CD14-positive monocyte (primary cell): ENCODE results near the gene LRP1B. TPM values are rescaled to one million over a fixed set of nuclear protein-coding genes. Genes with fewer than 3 reads are reported as not detected.

Source experiments
- DNase-seq, 3 donors: peaks; one replicate each; pipeline ENCODE4 v3.0.0-alpha.2; 2011 to 2022
- H2AFZ ChIP-seq: 2 replicates; pipeline ENCODE4 v1.6.0; 2012; ENCODE audit warnings: mild to moderate bottlenecking, low read depth, low read length, inconsistent platforms; ENCODE audit not compliant: insufficient read depth, poor library complexity, severe bottlenecking
- H3K27ac ChIP-seq, 2 donors: 1 replicate in 1 of 2; 2 replicates in 1 of 2; pipeline ENCODE4 v1.5.1; 2012 to 2013; ENCODE audit warnings: low read length in 2 of 2, control low read depth in 1 of 2, inconsistent platforms in 1 of 2, low read depth in 1 of 2, mild to moderate bottlenecking in 1 of 2
- H3K27me3 ChIP-seq, 2 donors: one replicate each; pipeline versions ENCODE4 v1.6.0 to v1.6.1; 2011 to 2013; ENCODE audit warnings: low read length in 2 of 2; ENCODE audit not compliant: control insufficient read depth in 2 of 2, insufficient read depth in 2 of 2
- H3K36me3 ChIP-seq, 2 donors: replicated peaks in 1 of 2; 1 replicate in 1 of 2; 2 replicates in 1 of 2; pipeline versions ENCODE4 v1.5.1 to v1.6.1; 2012 to 2013; ENCODE audit warnings: low read length in 2 of 2, control low read depth in 1 of 2, inconsistent platforms in 1 of 2, mild to moderate bottlenecking in 1 of 2; ENCODE audit not compliant: insufficient read depth in 2 of 2, control insufficient read depth in 1 of 2
- H3K4me1 ChIP-seq, 2 donors: 1 replicate in 1 of 2; 2 replicates in 1 of 2; pipeline versions ENCODE4 v1.5.1 to v1.6.1; 2012 to 2013; ENCODE audit warnings: low read length in 2 of 2, control low read depth in 1 of 2, inconsistent platforms in 1 of 2, mild to moderate bottlenecking in 1 of 2, moderate library complexity in 1 of 2; ENCODE audit not compliant: insufficient read depth in 2 of 2, control insufficient read depth in 1 of 2
- H3K4me2 ChIP-seq: replicated peaks from 2 replicates; pipeline ENCODE3; 2012; ENCODE audit warnings: low read length, moderate library complexity, mild to moderate bottlenecking; ENCODE audit not compliant: poor library complexity, severe bottlenecking; ENCODE audit errors: extremely low read depth
- H3K4me3 ChIP-seq, 3 experiments: fragments of 200-600 bp in 1 of 3; sonication (generic) in 1 of 3; replicated peaks in 1 of 3; 1 replicate in 2 of 3; 2 replicates in 1 of 3; pipeline ENCODE4 v1.5.1; 2011 to 2013; ENCODE audit warnings: low read length in 3 of 3, mild to moderate bottlenecking in 3 of 3, control low read depth in 2 of 3, low read depth in 2 of 3, inconsistent platforms in 1 of 3, moderate library complexity in 1 of 3
- H3K79me2 ChIP-seq: 2 replicates; pipeline ENCODE4 v1.6.0; 2012; ENCODE audit warnings: mild to moderate bottlenecking, control low read depth, inconsistent platforms, low read length, moderate library complexity; ENCODE audit not compliant: insufficient read depth
- H3K9ac ChIP-seq: 2 replicates; pipeline ENCODE4 v1.6.0; 2017; ENCODE audit warnings: low read length, mild to moderate bottlenecking; ENCODE audit not compliant: insufficient read depth, poor library complexity, severe bottlenecking
- H3K9me3 ChIP-seq, 2 donors: replicated peaks in 1 of 2; 1 replicate in 1 of 2; 2 replicates in 1 of 2; pipeline versions ENCODE4 v1.5.1 to v1.6.1; 2012 to 2013; ENCODE audit warnings: low read length in 2 of 2, control low read depth in 1 of 2; ENCODE audit not compliant: control insufficient read depth in 1 of 2, insufficient read depth in 1 of 2
- H4K20me1 ChIP-seq: 2 replicates; pipeline ENCODE4 v1.6.0; 2012; ENCODE audit warnings: mild to moderate bottlenecking, low read length, control low read depth, moderate library complexity; ENCODE audit not compliant: insufficient read depth
- H3K27ac Mint-ChIP-seq, 7 donors: one replicate each; pipeline ENCODE4 v1.8.0; 2020; ENCODE audit warnings: mild to moderate bottlenecking in 7 of 7, mixed read lengths in 7 of 7, moderate library complexity in 6 of 7, inconsistent platforms in 2 of 7
- H3K27me3 Mint-ChIP-seq, 3 donors: one replicate each; pipeline ENCODE4 v1.8.0; 2021 to 2022; ENCODE audit warnings: low read depth in 3 of 3, mild to moderate bottlenecking in 3 of 3, mixed read lengths in 3 of 3, moderate library complexity in 3 of 3, inconsistent platforms in 1 of 3
- H3K36me3 Mint-ChIP-seq, 2 donors: one replicate each; pipeline ENCODE4 v1.8.0; 2020; ENCODE audit warnings: mixed read lengths in 2 of 2, inconsistent platforms in 1 of 2, mild to moderate bottlenecking in 1 of 2
- H3K4me1 Mint-ChIP-seq: one replicate; pipeline ENCODE4 v1.8.0; 2020; ENCODE audit warnings: mild to moderate bottlenecking, mixed read lengths
- H3K4me3 Mint-ChIP-seq, 2 donors: one replicate each; pipeline ENCODE4 v1.8.0; 2020; ENCODE audit warnings: mild to moderate bottlenecking in 2 of 2, mixed read lengths in 2 of 2, moderate library complexity in 1 of 2
- H3K9me3 Mint-ChIP-seq, 7 donors: one replicate each; pipeline ENCODE4 v1.8.0; 2020 to 2022; ENCODE audit warnings: mixed read lengths in 7 of 7, mild to moderate bottlenecking in 6 of 7, moderate library complexity in 6 of 7, inconsistent platforms in 2 of 7
- whole genome bisulfite sequencing: methylation state at CpG from one replicate; pipeline ENCODE4 v1.1.5; 2013; ENCODE audit warnings: missing lambda C conversion rate; ENCODE audit not compliant: insufficient coverage; 5-methylcytosine and 5-hydroxymethylcytosine counted together
- intact Hi-C, 2 donors: fragments of 100-400 bp; cut with micrococcal nuclease; formaldehyde crosslinking; loops; one replicate each; pipeline versions ENCODE4 v1.15.0 to v1.15.1; 2023
- polyA plus RNA-seq, 3 donors: library from polyadenylated mRNA; depleted of rRNA in 1 of 3; unstranded in 2 of 3; stranded (reverse) in 1 of 3; fragments of 300-500 nt in 2 of 3; fragments of >200 nt in 1 of 3; fragmentation: Illumina TruSeq in 2 of 3; gene quantifications; 1 replicate in 2 of 3; 2 replicates in 1 of 3; pipeline ENCODE4 v1.2.3, GENCODE V29; 2012 to 2021
- TF ChIP-seq, protein P1 (sequence below): fragments of 200-600 bp; IDR thresholded peaks from one replicate; pipeline ENCODE4 v1.8.0; 2022; ENCODE audit warnings: antibody characterized with exemption, mild to moderate bottlenecking

Gene LRP1B
- polyA plus RNA-seq, 3 donors, result not detected

GRCh38 chr2:141038341-141038740 is 1092.5 kb downstream of the LRP1B start:
- no peaks in the 10 kb centered on the region for H3K4me1 Mint-ChIP-seq
- no peak overlapping the region for H3K27ac ChIP-seq
- no CpG with 5 or more reads among the region's 2 CpGs for WGBS
- no peak overlapping the region for H3K27ac Mint-ChIP-seq
- no peaks in the 10 kb centered on the region for H3K79me2 ChIP-seq
- no peak for DNase-seq
- no peaks in the 10 kb centered on the region for H3K36me3 Mint-ChIP-seq
- TF ChIP-seq, protein P1, sequence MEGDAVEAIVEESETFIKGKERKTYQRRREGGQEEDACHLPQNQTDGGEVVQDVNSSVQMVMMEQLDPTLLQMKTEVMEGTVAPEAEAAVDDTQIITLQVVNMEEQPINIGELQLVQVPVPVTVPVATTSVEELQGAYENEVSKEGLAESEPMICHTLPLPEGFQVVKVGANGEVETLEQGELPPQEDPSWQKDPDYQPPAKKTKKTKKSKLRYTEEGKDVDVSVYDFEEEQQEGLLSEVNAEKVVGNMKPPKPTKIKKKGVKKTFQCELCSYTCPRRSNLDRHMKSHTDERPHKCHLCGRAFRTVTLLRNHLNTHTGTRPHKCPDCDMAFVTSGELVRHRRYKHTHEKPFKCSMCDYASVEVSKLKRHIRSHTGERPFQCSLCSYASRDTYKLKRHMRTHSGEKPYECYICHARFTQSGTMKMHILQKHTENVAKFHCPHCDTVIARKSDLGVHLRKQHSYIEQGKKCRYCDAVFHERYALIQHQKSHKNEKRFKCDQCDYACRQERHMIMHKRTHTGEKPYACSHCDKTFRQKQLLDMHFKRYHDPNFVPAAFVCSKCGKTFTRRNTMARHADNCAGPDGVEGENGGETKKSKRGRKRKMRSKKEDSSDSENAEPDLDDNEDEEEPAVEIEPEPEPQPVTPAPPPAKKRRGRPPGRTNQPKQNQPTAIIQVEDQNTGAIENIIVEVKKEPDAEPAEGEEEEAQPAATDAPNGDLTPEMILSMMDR, result no peak
- intact Hi-C loops, result no loop called here
- peaks cover 0 to 5% (median 2%) of the 10 kb centered on the region in 7 donors for H3K9me3 Mint-ChIP-seq
- H3K27me3 Mint-ChIP-seq, result no peaks in the 10 kb centered on the region
- H3K4me3 Mint-ChIP-seq, result no peak overlapping the region
- H4K20me1 ChIP-seq, result no peaks in the 10 kb centered on the region
- no peaks in the 10 kb centered on the region for H3K27me3 ChIP-seq
- no peak overlapping the region for H3K9ac ChIP-seq
- H3K9me3 ChIP-seq, result no peaks in the 10 kb centered on the region
- H3K4me1 ChIP-seq, result no peaks in the 10 kb centered on the region
- no peak overlapping the region for H3K4me2 ChIP-seq
- H3K4me3 ChIP-seq, result no peak overlapping the region
- H3K36me3 ChIP-seq, result no peaks in the 10 kb centered on the region
- H2AFZ ChIP-seq, result no peak overlapping the region

DNA sequence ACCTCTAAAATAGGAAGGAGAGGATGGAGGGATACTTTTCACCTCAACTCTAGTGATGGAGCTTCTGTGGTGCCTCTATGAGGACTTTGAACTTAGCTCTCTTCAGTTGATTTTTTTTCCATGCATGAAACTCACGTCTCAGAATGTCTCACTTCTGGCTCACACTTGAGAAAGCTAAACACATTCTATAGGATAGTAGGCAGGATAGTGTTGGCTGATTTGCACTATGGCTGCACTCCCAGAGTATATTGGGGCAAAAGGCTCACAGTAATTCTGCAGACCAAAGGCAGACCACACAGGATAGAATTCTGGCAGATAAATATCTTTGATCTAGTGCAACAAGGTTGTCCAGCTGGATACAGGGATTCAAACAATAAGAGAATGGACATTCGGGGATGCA is 1093.5 kb downstream of the LRP1B start:
- no peaks in the 10 kb centered on the region for H3K79me2 ChIP-seq
- H3K4me1 ChIP-seq, result no peaks in the 10 kb centered on the region
- H3K9me3 Mint-ChIP-seq, result peaks cover 0 to 7% (median 2%) of the 10 kb centered on the region in 7 donors
- H3K27ac Mint-ChIP-seq, result no peak overlapping the region
- no peak overlapping the region for H2AFZ ChIP-seq
- TF ChIP-seq, protein P1, result no peak
- H3K36me3 ChIP-seq, result no peaks in the 10 kb centered on the region
- no peaks in the 10 kb centered on the region for H3K4me1 Mint-ChIP-seq
- H3K27me3 ChIP-seq, result no peaks in the 10 kb centered on the region
- H3K4me3 ChIP-seq, result no peak overlapping the region
- no peak overlapping the region for H3K9ac ChIP-seq
- no peak overlapping the region for H3K27ac ChIP-seq
- H3K4me3 Mint-ChIP-seq, result no peak overlapping the region
- H3K27me3 Mint-ChIP-seq, result no peaks in the 10 kb centered on the region
- 60% methylated on average over 1 of the region's 2 CpGs for WGBS
- no peak for DNase-seq
- intact Hi-C loops, result no loop called here
- no peaks in the 10 kb centered on the region for H3K36me3 Mint-ChIP-seq
- H4K20me1 ChIP-seq, result no peaks in the 10 kb centered on the region
- H3K4me2 ChIP-seq, result no peak overlapping the region
- H3K9me3 ChIP-seq, result peaks cover 0 to 4% of the 10 kb centered on the region in 2 donors
